Liver (tissue), 9 donors: Measurements from ENCODE around the gene KCNQ1. TPM values are rescaled to one million over a fixed set of nuclear protein-coding genes. Genes with fewer than 3 reads are reported as not detected.

Experiments
- DNase-seq: peaks from one replicate; pipeline ENCODE4 v3.0.0-alpha.2; 2017; ENCODE audit warnings: low spot score
- H3K27ac ChIP-seq, 2 donors: one replicate each; pipeline ENCODE4 v1.7.0; 2013; ENCODE audit warnings: inconsistent platforms in 2 of 2, low read length in 2 of 2, control low read depth in 1 of 2, low read depth in 1 of 2, mild to moderate bottlenecking in 1 of 2
- H3K27me3 ChIP-seq, 4 donors: one replicate each; pipeline versions ENCODE4 v1.6.1 to v1.7.0; 2013; ENCODE audit warnings: low read length in 3 of 4, inconsistent platforms in 1 of 4, mild to moderate bottlenecking in 1 of 4, moderate library complexity in 1 of 4; ENCODE audit not compliant: control insufficient read depth in 4 of 4, insufficient read depth in 4 of 4
- H3K36me3 ChIP-seq, 4 donors: one replicate each; pipeline versions ENCODE4 v1.6.1 to v1.7.0; 2013; ENCODE audit warnings: low read length in 3 of 4, mild to moderate bottlenecking in 3 of 4, low read depth in 1 of 4, moderate library complexity in 1 of 4; ENCODE audit not compliant: control insufficient read depth in 4 of 4, insufficient read depth in 3 of 4
- H3K4me1 ChIP-seq, 4 donors: one replicate each; pipeline versions ENCODE4 v1.6.1 to v1.7.0; 2013; ENCODE audit warnings: low read length in 3 of 4, mild to moderate bottlenecking in 3 of 4, moderate library complexity in 1 of 4; ENCODE audit not compliant: control insufficient read depth in 4 of 4, insufficient read depth in 4 of 4
- H3K4me3 ChIP-seq, 3 donors: one replicate each; pipeline versions ENCODE4 v1.6.1 to v1.7.0; 2013; ENCODE audit warnings: low read length in 3 of 3, control low read depth in 1 of 3, low read depth in 1 of 3, mild to moderate bottlenecking in 1 of 3
- H3K9ac ChIP-seq, 2 donors: one replicate each; pipeline ENCODE4 v1.7.0; 2013; ENCODE audit warnings: low read length in 2 of 2, mild to moderate bottlenecking in 2 of 2, moderate library complexity in 2 of 2, control low read depth in 1 of 2, low read depth in 1 of 2
- H3K9me3 ChIP-seq, 4 donors: one replicate each; pipeline versions ENCODE4 v1.6.1 to v1.7.0; 2013; ENCODE audit warnings: low read length in 3 of 4; ENCODE audit not compliant: control insufficient read depth in 4 of 4
- EGR1 ChIP-seq, 2 donors: IDR thresholded peaks; 2 replicates each; pipeline ENCODE4 v1.6.1; 2016 to 2018; ENCODE audit warnings: antibody characterized with exemption in 2 of 2, low read depth in 2 of 2
- FOXA1 ChIP-seq: IDR thresholded peaks from 2 replicates; pipeline ENCODE4 v1.6.1; 2016; ENCODE audit warnings: antibody characterized with exemption
- FOXA2 ChIP-seq: IDR thresholded peaks from 2 replicates; pipeline ENCODE4 v1.6.1; 2016; ENCODE audit warnings: antibody characterized with exemption
- GABPA ChIP-seq, 2 donors: IDR thresholded peaks in 1 of 2; conservative IDR thresholded peaks in 1 of 2; 2 replicates each; pipeline ENCODE4 v1.6.1; 2016; ENCODE audit warnings: antibody characterized with exemption in 2 of 2, mild to moderate bottlenecking in 1 of 2, moderate library complexity in 1 of 2
- HNF4A ChIP-seq, 2 donors: conservative IDR thresholded peaks; 2 replicates each; pipeline ENCODE4 v1.6.1; 2016; ENCODE audit warnings: antibody characterized with exemption in 2 of 2, mild to moderate bottlenecking in 2 of 2
- JUND ChIP-seq, 2 donors: IDR thresholded peaks; 2 replicates each; pipeline ENCODE4 v1.6.1; 2016; ENCODE audit warnings: antibody characterized with exemption in 2 of 2
- RAD21 ChIP-seq, 2 donors: IDR thresholded peaks; 2 replicates each; pipeline ENCODE4 v1.6.1; 2016; ENCODE audit warnings: antibody characterized with exemption in 2 of 2, mild to moderate bottlenecking in 2 of 2
- RXRA ChIP-seq, 2 donors: IDR thresholded peaks; 2 replicates each; pipeline ENCODE4 v1.6.1; 2017 to 2018; ENCODE audit warnings: antibody characterized with exemption in 2 of 2, mild to moderate bottlenecking in 1 of 2
- TAF1 ChIP-seq: conservative IDR thresholded peaks from 2 replicates; pipeline ENCODE4 v1.6.1; 2016; ENCODE audit warnings: antibody characterized with exemption, mild to moderate bottlenecking
- YY1 ChIP-seq: IDR thresholded peaks from 2 replicates; pipeline ENCODE4 v1.6.1; 2016; ENCODE audit warnings: antibody characterized with exemption, mild to moderate bottlenecking
- WGBS: extraction: QIAGEN DNeasy Blood & Tissue Kit; methylation state at CpG from one replicate; pipeline ENCODE4 v1.1.7; 2013; 5-methylcytosine and 5-hydroxymethylcytosine counted together
- polyA plus RNA-seq, 2 donors: library from polyadenylated mRNA; stranded (reverse) in 1 of 2; unstranded in 1 of 2; fragments of 200-250 nt in 1 of 2; fragments of >200 nt in 1 of 2; fragmentation: Nextera tagmentation in 1 of 2; extraction: Ambion mirVana in 1 of 2; gene quantifications; one replicate each; pipeline versions ENCODE4 v1.2.1 to v1.2.3, GENCODE V29; 2013 to 2015
- total RNA-seq, 2 donors: library from RNA; depleted of rRNA; stranded (reverse); fragments of >200 nt; gene quantifications; one replicate each; pipeline ENCODE4 v1.2.3, GENCODE V29; 2014
- TF ChIP-seq, protein P1 (sequence below): IDR thresholded peaks from 2 replicates; pipeline ENCODE4 v1.6.1; 2016; ENCODE audit warnings: antibody characterized with exemption
- TF ChIP-seq, protein P2 (sequence below): IDR thresholded peaks from 2 replicates; pipeline ENCODE4 v1.6.1; 2016; ENCODE audit warnings: antibody characterized with exemption
- TF ChIP-seq, protein P3 (sequence below): IDR thresholded peaks from 2 replicates; pipeline ENCODE4 v1.6.1; 2016; ENCODE audit warnings: antibody characterized with exemption
- TF ChIP-seq, protein P4 (sequence below): IDR thresholded peaks from 2 replicates; pipeline ENCODE4 v1.6.1; 2016; ENCODE audit warnings: antibody characterized with exemption, mild to moderate bottlenecking
- donor health status: healthy.
- donor health status: healthy.
- donor health status: healthy.
- donor health status: healthy.
- donor health status: healthy.

The KCNQ1 gene
- total and polyA plus RNA-seq, 4 donors, result 0.31 to 2.2 (median 1.5) TPM

DNA sequence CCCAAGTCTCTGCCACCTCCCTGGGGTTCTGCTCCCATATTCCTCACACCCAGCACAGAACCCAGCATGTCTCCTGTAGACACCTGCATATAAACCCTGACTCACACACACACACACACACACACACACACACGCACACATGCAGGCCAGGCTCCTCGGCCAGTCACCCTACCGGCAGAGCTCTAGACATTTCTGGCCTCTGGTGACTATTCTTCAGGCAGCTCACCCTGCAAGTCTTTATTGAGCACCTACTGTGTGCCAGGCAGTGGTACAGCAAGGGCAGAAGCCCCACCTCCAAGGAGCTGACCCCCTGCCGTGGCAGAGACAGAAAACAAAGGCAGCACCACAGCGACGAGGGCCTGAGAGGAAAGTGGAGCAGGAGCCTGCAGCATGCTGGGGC is 390.5 kb downstream of the KCNQ1 start (continued):
- TF ChIP-seq FOXA1 (no peak), EGR1 (IDR thresholded peaks at IDR 0.05; ENCODE audit: low read depth in 2 of 2) (no peak), YY1 (no peak)
- TF ChIP-seq, protein P1, sequence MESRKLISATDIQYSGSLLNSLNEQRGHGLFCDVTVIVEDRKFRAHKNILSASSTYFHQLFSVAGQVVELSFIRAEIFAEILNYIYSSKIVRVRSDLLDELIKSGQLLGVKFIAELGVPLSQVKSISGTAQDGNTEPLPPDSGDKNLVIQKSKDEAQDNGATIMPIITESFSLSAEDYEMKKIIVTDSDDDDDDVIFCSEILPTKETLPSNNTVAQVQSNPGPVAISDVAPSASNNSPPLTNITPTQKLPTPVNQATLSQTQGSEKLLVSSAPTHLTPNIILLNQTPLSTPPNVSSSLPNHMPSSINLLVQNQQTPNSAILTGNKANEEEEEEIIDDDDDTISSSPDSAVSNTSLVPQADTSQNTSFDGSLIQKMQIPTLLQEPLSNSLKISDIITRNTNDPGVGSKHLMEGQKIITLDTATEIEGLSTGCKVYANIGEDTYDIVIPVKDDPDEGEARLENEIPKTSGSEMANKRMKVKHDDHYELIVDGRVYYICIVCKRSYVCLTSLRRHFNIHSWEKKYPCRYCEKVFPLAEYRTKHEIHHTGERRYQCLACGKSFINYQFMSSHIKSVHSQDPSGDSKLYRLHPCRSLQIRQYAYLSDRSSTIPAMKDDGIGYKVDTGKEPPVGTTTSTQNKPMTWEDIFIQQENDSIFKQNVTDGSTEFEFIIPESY, result no peak
- TF ChIP-seq, protein P2, sequence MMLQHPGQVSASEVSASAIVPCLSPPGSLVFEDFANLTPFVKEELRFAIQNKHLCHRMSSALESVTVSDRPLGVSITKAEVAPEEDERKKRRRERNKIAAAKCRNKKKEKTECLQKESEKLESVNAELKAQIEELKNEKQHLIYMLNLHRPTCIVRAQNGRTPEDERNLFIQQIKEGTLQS, result no peak

- Histone ChIP-seq H3K9me3 (no peaks in the 10 kb centered on the region), H3K27me3 (no peaks in the 10 kb centered on the region), H3K27ac (no peak overlapping the region), H3K4me1 (no peaks in the 10 kb centered on the region), H3K4me3 (no peak overlapping the region), H3K36me3 (no peaks in the 10 kb centered on the region), H3K9ac (no peak overlapping the region)
- TF ChIP-seq, protein P1, result no peak
- TF ChIP-seq, protein P3, sequence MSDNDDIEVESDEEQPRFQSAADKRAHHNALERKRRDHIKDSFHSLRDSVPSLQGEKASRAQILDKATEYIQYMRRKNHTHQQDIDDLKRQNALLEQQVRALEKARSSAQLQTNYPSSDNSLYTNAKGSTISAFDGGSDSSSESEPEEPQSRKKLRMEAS, result no peak
- WGBS, result 87% methylated on average over 17 of the region's 17 CpGs
- no peak for DNase-seq
These were observed 390.9 kb downstream of the KCNQ1 start for GRCh38 chr11:2835751-2836150.

GRCh38 chr11:2836315-2837095 is 391.7 kb downstream of the KCNQ1 start:
- no peaks in the 10 kb centered on the region for H3K27me3 ChIP-seq
- no peak for DNase-seq
- no peak overlapping the region for H3K27ac ChIP-seq
- 86% methylated on average over 23 of the region's 23 CpGs for WGBS
- H3K4me1 ChIP-seq, result no peaks in the 10 kb centered on the region
- no peak overlapping the region for H3K9ac ChIP-seq
- H3K36me3 ChIP-seq, result no peaks in the 10 kb centered on the region
- no peaks in the 10 kb centered on the region for H3K9me3 ChIP-seq
- H3K4me3 ChIP-seq, result no peak overlapping the region
- TF ChIP-seq, protein P2, result no peak
- no peak for TF ChIP-seq TAF1
- TF ChIP-seq HNF4A (conservative IDR thresholded peaks at IDR 0.05), result no peak
- TF ChIP-seq, protein P3, result no peak
- TF ChIP-seq, protein P1, result no peak
- TF ChIP-seq FOXA1, result no peak
- no peak for TF ChIP-seq JUND (IDR thresholded peaks at IDR 0.05)
- no peak for TF ChIP-seq RAD21 (IDR thresholded peaks at IDR 0.05)
- TF ChIP-seq, protein P4, sequence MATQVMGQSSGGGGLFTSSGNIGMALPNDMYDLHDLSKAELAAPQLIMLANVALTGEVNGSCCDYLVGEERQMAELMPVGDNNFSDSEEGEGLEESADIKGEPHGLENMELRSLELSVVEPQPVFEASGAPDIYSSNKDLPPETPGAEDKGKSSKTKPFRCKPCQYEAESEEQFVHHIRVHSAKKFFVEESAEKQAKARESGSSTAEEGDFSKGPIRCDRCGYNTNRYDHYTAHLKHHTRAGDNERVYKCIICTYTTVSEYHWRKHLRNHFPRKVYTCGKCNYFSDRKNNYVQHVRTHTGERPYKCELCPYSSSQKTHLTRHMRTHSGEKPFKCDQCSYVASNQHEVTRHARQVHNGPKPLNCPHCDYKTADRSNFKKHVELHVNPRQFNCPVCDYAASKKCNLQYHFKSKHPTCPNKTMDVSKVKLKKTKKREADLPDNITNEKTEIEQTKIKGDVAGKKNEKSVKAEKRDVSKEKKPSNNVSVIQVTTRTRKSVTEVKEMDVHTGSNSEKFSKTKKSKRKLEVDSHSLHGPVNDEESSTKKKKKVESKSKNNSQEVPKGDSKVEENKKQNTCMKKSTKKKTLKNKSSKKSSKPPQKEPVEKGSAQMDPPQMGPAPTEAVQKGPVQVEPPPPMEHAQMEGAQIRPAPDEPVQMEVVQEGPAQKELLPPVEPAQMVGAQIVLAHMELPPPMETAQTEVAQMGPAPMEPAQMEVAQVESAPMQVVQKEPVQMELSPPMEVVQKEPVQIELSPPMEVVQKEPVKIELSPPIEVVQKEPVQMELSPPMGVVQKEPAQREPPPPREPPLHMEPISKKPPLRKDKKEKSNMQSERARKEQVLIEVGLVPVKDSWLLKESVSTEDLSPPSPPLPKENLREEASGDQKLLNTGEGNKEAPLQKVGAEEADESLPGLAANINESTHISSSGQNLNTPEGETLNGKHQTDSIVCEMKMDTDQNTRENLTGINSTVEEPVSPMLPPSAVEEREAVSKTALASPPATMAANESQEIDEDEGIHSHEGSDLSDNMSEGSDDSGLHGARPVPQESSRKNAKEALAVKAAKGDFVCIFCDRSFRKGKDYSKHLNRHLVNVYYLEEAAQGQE, result no peak
- no peak for TF ChIP-seq FOXA2
- no peak for TF ChIP-seq GABPA (IDR thresholded peaks at IDR 0.05 in 1 of 2, conservative IDR thresholded peaks at IDR 0.05 in 1 of 2)
- no peak for TF ChIP-seq EGR1 (IDR thresholded peaks at IDR 0.05; ENCODE audit: low read depth in 2 of 2)
- no peak for TF ChIP-seq RXRA (IDR thresholded peaks at IDR 0.05)
- no peak for TF ChIP-seq YY1
